Nephron (organoid): Measurements from ENCODE around the gene ARFGEF3.

Experiments used
- H3K27ac Mint-ChIP-seq, 3 experiments: 2 replicates each; pipeline ENCODE4 v1.8.0; 2020; ENCODE audit warnings: mixed read lengths in 3 of 3, mild to moderate bottlenecking in 2 of 3, moderate library complexity in 1 of 3
- H3K27me3 Mint-ChIP-seq: 2 replicates; pipeline ENCODE4 v1.8.0; 2021; ENCODE audit warnings: low read depth, mild to moderate bottlenecking, moderate library complexity, mixed read lengths
- H3K36me3 Mint-ChIP-seq: 2 replicates; pipeline ENCODE4 v1.8.0; 2020; ENCODE audit warnings: low read depth, mixed read lengths
- H3K4me1 Mint-ChIP-seq: 2 replicates; pipeline ENCODE4 v1.8.0; 2020; ENCODE audit warnings: mixed read lengths
- H3K4me3 Mint-ChIP-seq, 3 experiments: 2 replicates each; pipeline ENCODE4 v1.8.0; 2020; ENCODE audit warnings: mild to moderate bottlenecking in 3 of 3, mixed read lengths in 3 of 3, moderate library complexity in 2 of 3
- H3K9me3 Mint-ChIP-seq: 2 replicates; pipeline ENCODE4 v1.8.0; 2020; ENCODE audit warnings: mixed read lengths
- CTCF ChIP-seq, 3 experiments: fragments of 200-600 bp; sonication (generic); IDR thresholded peaks; one replicate each; pipeline ENCODE4 v1.5.0; 2021; ENCODE audit warnings: antibody characterized with exemption in 3 of 3; ENCODE audit not compliant: unreplicated experiment in 3 of 3

The ARFGEF3 gene

DNA sequence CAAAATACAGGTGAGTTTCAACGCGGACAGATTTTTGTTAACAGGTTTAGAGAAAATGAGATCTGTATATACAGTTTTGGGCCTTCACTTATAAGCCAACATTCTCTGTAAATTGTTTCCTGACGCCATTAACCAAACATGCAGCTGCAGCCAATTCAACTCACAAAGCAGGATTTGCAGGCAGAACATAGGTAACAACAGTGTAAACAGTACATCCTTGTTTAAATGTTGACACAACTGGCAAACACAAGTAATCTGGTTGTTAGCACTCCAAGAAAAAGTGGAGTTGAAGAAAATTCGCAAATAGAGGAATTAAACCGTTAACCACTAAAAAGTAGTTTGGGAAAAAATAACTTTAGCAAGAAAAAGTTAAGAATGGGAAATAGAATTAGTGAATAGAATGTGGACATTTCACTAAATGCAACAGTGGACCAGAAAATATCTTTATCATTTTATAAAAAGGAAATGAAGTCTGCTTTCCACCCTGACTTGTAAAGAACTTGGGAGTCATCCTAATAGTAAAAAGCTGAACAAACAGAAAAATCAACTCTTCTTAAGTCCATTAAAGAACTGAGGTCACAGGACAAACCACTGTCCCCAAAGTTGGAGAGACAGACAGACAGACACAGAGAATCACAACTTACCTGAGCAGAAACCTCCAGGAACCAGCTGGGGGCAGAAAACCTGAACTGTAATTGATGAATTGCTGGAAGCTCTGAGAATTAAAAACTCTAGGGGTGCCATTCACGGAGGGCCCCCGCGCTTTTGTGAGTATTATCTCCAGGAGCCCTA lies 226.0 kb downstream of the ARFGEF3 start:
- Mint-ChIP-seq H3K4me1 (no peaks in the 10 kb centered on the region), H3K27ac (no peak overlapping the region), H3K4me3 (no peak overlapping the region), H3K36me3 (no peaks in the 10 kb centered on the region), H3K27me3 (peaks cover 12% of the 10 kb centered on the region), H3K9me3 (no peaks in the 10 kb centered on the region)
- no peak for TF ChIP-seq CTCF (IDR thresholded peaks at IDR 0.05; ENCODE audit: unreplicated experiment in 3 of 3)

DNA sequence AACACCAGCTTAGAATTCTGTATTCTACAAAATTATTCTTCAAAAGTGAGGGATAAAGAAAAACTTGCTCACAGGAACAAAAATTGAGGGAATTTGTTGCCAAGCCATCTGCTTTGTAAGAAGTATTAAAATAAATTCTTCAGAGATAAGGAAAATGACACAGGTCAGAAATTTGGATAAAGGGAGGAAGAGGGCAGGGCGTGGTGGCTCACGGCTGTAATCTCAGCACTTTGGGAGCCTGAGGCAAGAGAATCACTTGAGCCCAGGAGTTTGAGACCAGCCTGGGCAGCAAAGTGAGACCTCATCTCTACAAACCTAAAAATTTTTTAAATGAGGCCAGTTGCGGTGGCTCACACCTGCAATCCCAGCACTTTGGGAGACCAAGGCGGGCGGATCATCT lies 227.8 kb downstream of the ARFGEF3 start:
- H3K4me3 Mint-ChIP-seq, result no peak overlapping the region
- H3K27me3 Mint-ChIP-seq, result peaks cover 10% of the 10 kb centered on the region
- no peaks in the 10 kb centered on the region for H3K4me1 Mint-ChIP-seq
- no peak overlapping the region for H3K27ac Mint-ChIP-seq
- H3K36me3 Mint-ChIP-seq, result no peaks in the 10 kb centered on the region
- no peaks in the 10 kb centered on the region for H3K9me3 Mint-ChIP-seq
- no peak for TF ChIP-seq CTCF (IDR thresholded peaks at IDR 0.05; ENCODE audit: unreplicated experiment in 3 of 3)
